Brain microvascular endothelial cell (primary cell): ENCODE data around the gene ZBTB43.

Experiments used
- DNase-seq: peaks from one replicate; pipeline ENCODE4 v3.0.0-alpha.2; 2020
- H3K27ac ChIP-seq: fragments of 250-450 bp; sonication (Bioruptor Pico); 2 replicates; pipeline ENCODE4 v1.5.1; 2020; ENCODE audit warnings: mild to moderate bottlenecking, moderate library complexity
- H3K27me3 ChIP-seq: fragments of 250-450 bp; sonication (Bioruptor Pico); replicated peaks from 2 replicates; pipeline ENCODE4 v1.5.1; 2020; ENCODE audit warnings: mild to moderate bottlenecking
- H3K36me3 ChIP-seq: fragments of 250-450 bp; sonication (Bioruptor Pico); replicated peaks from 2 replicates; pipeline ENCODE4 v1.5.1; 2020; ENCODE audit warnings: mild to moderate bottlenecking
- H3K4me3 ChIP-seq: 2 replicates; pipeline ENCODE4 v1.5.1; 2011; ENCODE audit warnings: low read depth, mild to moderate bottlenecking, control low read depth, low read length, moderate library complexity
- CTCF ChIP-seq: IDR thresholded peaks from 2 replicates; pipeline ENCODE4 v1.5.1; 2011; ENCODE audit warnings: low read depth, mild to moderate bottlenecking, moderate library complexity, low read length, control low read depth, inconsistent platforms; ENCODE audit errors: missing control alignments
- in situ Hi-C: cut with HindIII; loops from 2 replicates; pipeline ENCODE4 v1.10.0; 2017; ENCODE audit warnings: low sequenced_read_pairs, low pct_ligation_motif_present

The ZBTB43 gene

GRCh38 chr9:126829035-126829434 is 24.2 kb downstream of the ZBTB43 start:
- Histone ChIP-seq H3K27ac (no peak overlapping the region), H3K36me3 (peaks cover 17% of the 10 kb centered on the region), H3K4me3 (no peak overlapping the region), H3K27me3 (no peaks in the 10 kb centered on the region)
- no peak for TF ChIP-seq CTCF
- in situ Hi-C loops, result no loop called here
- no peak for DNase-seq

GRCh38 chr9:126830827-126831226 is 26.0 kb downstream of the ZBTB43 start:
- Histone ChIP-seq H3K27me3 (no peaks in the 10 kb centered on the region), H3K4me3 (no peak overlapping the region), H3K27ac (no peak overlapping the region), H3K36me3 (peaks cover 21% of the 10 kb centered on the region)
- in situ Hi-C loops, result no loop called here
- TF ChIP-seq CTCF, result no peak
- no peak for DNase-seq

- DNase-seq, result no peak
- H3K27me3 ChIP-seq, result no peaks in the 10 kb centered on the region
- H3K27ac ChIP-seq, result no peak overlapping the region
- no peak for TF ChIP-seq CTCF
- H3K4me3 ChIP-seq, result no peak overlapping the region
- H3K36me3 ChIP-seq, result peaks cover 21% of the 10 kb centered on the region
- in situ Hi-C loops, result no loop called here
These were observed 27.6 kb downstream of the ZBTB43 start for GRCh38 chr9:126832440-126832839.

GRCh38 chr9:126833020-126833419 is 28.2 kb downstream of the ZBTB43 start:
- Histone ChIP-seq H3K36me3 (peaks cover 21% of the 10 kb centered on the region), H3K27ac (no peak overlapping the region), H3K27me3 (no peaks in the 10 kb centered on the region), H3K4me3 (no peak overlapping the region)
- no peak for TF ChIP-seq CTCF
- no peak for DNase-seq
- in situ Hi-C loops, result no loop called here

DNA sequence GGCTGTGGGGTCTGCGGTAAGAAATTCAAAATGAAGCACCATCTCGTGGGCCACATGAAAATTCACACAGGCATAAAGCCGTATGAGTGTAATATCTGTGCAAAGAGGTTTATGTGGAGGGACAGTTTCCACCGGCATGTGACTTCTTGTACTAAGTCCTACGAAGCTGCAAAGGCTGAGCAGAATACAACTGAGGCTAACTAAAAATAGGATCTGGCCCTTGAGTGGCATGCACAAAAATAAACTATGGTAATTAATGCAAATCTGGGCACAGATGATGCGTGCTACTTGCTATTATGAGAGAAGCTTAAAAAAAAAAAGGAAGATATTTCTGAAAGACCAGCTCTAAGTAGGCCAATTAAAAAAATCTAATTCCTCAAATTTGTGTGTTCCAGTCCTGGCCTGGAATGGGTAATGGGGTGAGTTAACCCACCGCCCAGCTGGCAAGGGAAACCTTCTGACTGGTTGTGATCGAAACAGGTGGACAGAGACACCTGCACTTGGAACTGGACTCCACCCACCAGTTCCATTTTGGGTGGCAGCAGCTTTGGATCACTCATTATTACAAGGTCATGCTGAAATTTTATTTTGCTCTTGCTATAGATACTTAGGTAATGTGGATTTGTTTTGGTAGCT is 29.0 kb downstream of the ZBTB43 start:
- Histone ChIP-seq H3K27me3 (no peaks in the 10 kb centered on the region), H3K27ac (no peak overlapping the region), H3K4me3 (no peak overlapping the region), H3K36me3 (peaks cover 21% of the 10 kb centered on the region)
- in situ Hi-C loops, result no loop called here
- no peak for DNase-seq
- TF ChIP-seq CTCF, result no peak

GRCh38 chr9:126834672-126835071 is 29.8 kb downstream of the ZBTB43 start:
- TF ChIP-seq CTCF, result no peak
- Histone ChIP-seq H3K36me3 (peaks cover 21% of the 10 kb centered on the region), H3K4me3 (no peak overlapping the region), H3K27me3 (no peaks in the 10 kb centered on the region), H3K27ac (no peak overlapping the region)
- in situ Hi-C loops, result no loop called here
- no peak for DNase-seq
